K562 (cell line): ENCODE data around the gene GIMAP1. TPM values are rescaled to one million over a fixed set of nuclear protein-coding genes. Genes with fewer than 3 reads are reported as not detected.
"Not testable (repeated sequence)": the region's sequence is repeated elsewhere in the genome, so short reads cannot be mapped to it uniquely, and the experiment has no call there.

Source experiments
- ATAC-seq: fragments of 200-7000 bp; cut with Tn5 transposase; 3 replicates; pipeline ENCODE4 v1.9.1; 2020; ENCODE audit warnings: moderate library complexity
- BruUV-seq: library from RNA; stranded (reverse); fragments of 400-500 nt; replicated peaks from 2 replicates; lab custom pipeline; 2021; lab: Mats Ljungman, UMichigan
- CTCF ChIA-PET: fragments of 300-600 bp; formaldehyde crosslinking; extraction: SDS; loops from one replicate; lab custom pipeline; 2021; ENCODE audit warnings: low intra/inter-chr PET ratio; lab: Yijun Ruan, JAX
- POLR2A ChIA-PET: fragments of 300-600, 350-650 bp; sonication (Branson Sonifier 250); formaldehyde crosslinking; extraction: SDS; loops from one replicate; lab custom pipeline; 2021; ENCODE audit warnings: antibody characterized with exemption, inconsistent platforms; lab: Yijun Ruan, JAX
- DNase-seq, 4 experiments: peaks; one replicate each; pipeline versions ENCODE4 v3.0.0 to v3.0.0-alpha.2; 2011 to 2018; ENCODE audit warnings: low spot score in 3 of 4, mixed read lengths in 3 of 4; ENCODE audit errors: extremely low read depth in 1 of 4
- FAIRE-seq: peaks from 2 replicates; lab custom pipeline; 2011; peaks lifted over from hg19 to GRCh38; lab: Jason Lieb, UNC
- H2AFZ ChIP-seq: 2 replicates; pipeline ENCODE4 v1.6.0; 2011; ENCODE audit warnings: low read depth, low read length, control low read depth, inconsistent platforms
- H3K27ac ChIP-seq: fragments of 200-600 bp; 3 replicates; pipeline ENCODE4 v1.8.0; 2011; ENCODE audit warnings: low read depth, mild to moderate bottlenecking, control low read depth, inconsistent platforms, low read length, moderate library complexity, mixed read lengths; ENCODE audit errors: extremely low read depth
- H3K27me3 ChIP-seq, 2 experiments: fragments of 300-600 bp in 1 of 2; 2 replicates in 1 of 2; 3 replicates in 1 of 2; pipeline versions ENCODE4 v1.6.0 to v1.8.0; 2011; ENCODE audit warnings: inconsistent platforms in 2 of 2, low read length in 2 of 2, mild to moderate bottlenecking in 1 of 2, mixed read lengths in 1 of 2, moderate library complexity in 1 of 2; ENCODE audit not compliant: control insufficient read depth in 2 of 2, insufficient read depth in 2 of 2
- H3K36me3 ChIP-seq: fragments of 300-600 bp; 3 replicates; pipeline ENCODE4 v1.8.0; 2011; ENCODE audit warnings: mild to moderate bottlenecking, low read length, inconsistent platforms; ENCODE audit not compliant: control insufficient read depth, insufficient read depth
- H3K4me1 ChIP-seq, 2 experiments: fragments of 200-600 bp in 1 of 2; replicated peaks in 1 of 2; 2 replicates in 1 of 2; 3 replicates in 1 of 2; pipeline versions ENCODE4 v1.5.1 to v1.8.0; 2011; ENCODE audit warnings: inconsistent platforms in 2 of 2, low read length in 2 of 2, mild to moderate bottlenecking in 1 of 2, mixed read lengths in 1 of 2, moderate library complexity in 1 of 2; ENCODE audit not compliant: control insufficient read depth in 2 of 2, insufficient read depth in 2 of 2
- H3K4me2 ChIP-seq: 2 replicates; pipeline ENCODE4 v1.6.1; 2011; ENCODE audit warnings: low read length, control low read depth, inconsistent platforms, mixed read lengths; ENCODE audit not compliant: insufficient read depth
- H3K4me3 ChIP-seq: fragments of 200-600 bp; sonication (generic), shearing (Covaris generic); 2 replicates; pipeline ENCODE4 v1.5.1; 2016; ENCODE audit warnings: control low read depth, inconsistent platforms
- H3K79me2 ChIP-seq: fragments of 200-600 bp; 3 replicates; pipeline ENCODE4 v1.8.0; 2011; ENCODE audit warnings: low read length, inconsistent platforms; ENCODE audit not compliant: control insufficient read depth, insufficient read depth
- H3K9ac ChIP-seq, 2 experiments: 2 replicates each; pipeline versions ENCODE4 v1.6.0 to v1.6.1; 2011; ENCODE audit warnings: low read depth in 2 of 2, low read length in 2 of 2, control low read depth in 1 of 2, inconsistent platforms in 1 of 2, mild to moderate bottlenecking in 1 of 2, mixed read lengths in 1 of 2; ENCODE audit not compliant: insufficient read depth in 1 of 2
- H3K9me1 ChIP-seq: one replicate; pipeline ENCODE4 v1.6.0; 2011; ENCODE audit warnings: inconsistent platforms, mild to moderate bottlenecking, low read length, moderate library complexity; ENCODE audit not compliant: control insufficient read depth, insufficient read depth
- H3K9me3 ChIP-seq: replicated peaks from 2 replicates; pipeline ENCODE4 v1.5.1; 2011; ENCODE audit warnings: low read depth, low read length, inconsistent platforms; ENCODE audit not compliant: control insufficient read depth, insufficient read depth
- H4K20me1 ChIP-seq: replicated peaks from 2 replicates; pipeline ENCODE4 v1.6.1; 2011; ENCODE audit warnings: low read length, inconsistent platforms, mixed read lengths; ENCODE audit not compliant: control insufficient read depth, insufficient read depth
- CEBPB ChIP-seq: fragments of 450-650 bp; IDR thresholded peaks from 2 replicates; pipeline ENCODE4 v1.6.1; 2016; ENCODE audit warnings: missing genetic modification characterization, missing compliant biosample characterization
- CEBPG ChIP-seq, 3 experiments: fragments of 200-800 bp in 1 of 3; sonication (Bioruptor generic) in 1 of 3; sonication (generic) in 1 of 3; formaldehyde crosslinking in 1 of 3; IDR thresholded peaks in 2 of 3; conservative IDR thresholded peaks in 1 of 3; 2 replicates each; pipeline versions ENCODE4 v1.6.1 to v1.8.0; 2016 to 2022; ENCODE audit warnings: missing compliant biosample characterization in 2 of 3, missing genetic modification characterization in 2 of 3, mild to moderate bottlenecking in 1 of 3, missing genetic modification reagents in 1 of 3
- ZNF146 ChIP-seq: IDR thresholded peaks from one replicate; pipeline ENCODE4 v1.6.1; 2018; ENCODE audit warnings: missing compliant biosample characterization; ENCODE audit not compliant: unreplicated experiment
- WGBS: fragments of 100-300 bp; shearing (Covaris generic); methylation state at CpG from one replicate; pipeline ENCODE4 v1.1.6; 2016; ENCODE audit warnings: low coverage, mixed read lengths; ENCODE audit not compliant: insufficient coverage; ENCODE audit errors: missing lambda C conversion rate; 5-methylcytosine and 5-hydroxymethylcytosine counted together
- in situ Hi-C: fragments of 300-500 bp; cut with MboI; formaldehyde crosslinking; loops from 4 replicates; pipeline ENCODE4 v1.15.0; 2018; ENCODE audit warnings: inconsistent platforms, mixed read lengths
- intact Hi-C: fragments of 100-400 bp; cut with micrococcal nuclease; formaldehyde crosslinking; loops from 2 replicates; pipeline ENCODE4 v1.14.2; 2022
- polyA plus RNA-seq, 8 experiments: library from polyadenylated mRNA; depleted of rRNA in 4 of 8; stranded (reverse) in 5 of 8; unstranded in 3 of 8; fragments of >200 nt; fragmentation: Nextera tagmentation in 2 of 8; fragmentation: Illumina TruSeq in 1 of 8; extraction: Ambion mirVana in 2 of 8; extraction: Trizol in 1 of 8; gene quantifications; 2 replicates each; pipeline versions ENCODE4 v1.2.1 to v1.2.3, GENCODE V29; 2011 to 2014; ENCODE audit warnings: inconsistent platforms in 1 of 8, missing spikeins in 1 of 8
- total RNA-seq, 7 experiments: library from RNA; depleted of rRNA in 6 of 7; stranded (reverse); fragments of >200 nt in 6 of 7; fragmentation: Illumina TruSeq in 2 of 7; extraction: Trizol in 2 of 7; gene quantifications; 2 replicates each; pipeline versions ENCODE4 v1.2.1 to v1.2.3, GENCODE V29; 2011 to 2021; ENCODE audit warnings: low replicate concordance in 1 of 7
- TF ChIP-seq, protein P1 (sequence below), 2 experiments: fragments of 450-650 bp in 1 of 2; sonication (generic) in 1 of 2; formaldehyde crosslinking in 1 of 2; IDR thresholded peaks in 1 of 2; conservative IDR thresholded peaks in 1 of 2; 2 replicates each; pipeline versions ENCODE4 v1.6.1 to v1.8.1; 2016 to 2023; ENCODE audit warnings: mild to moderate bottlenecking in 2 of 2, moderate library complexity in 2 of 2, inconsistent platforms in 1 of 2, missing genetic modification reagents in 1 of 2

The GIMAP1 gene
- total and polyA plus RNA-seq, 9 of the 15 experiments (the other 6 are each of a cell fraction or from before 2014, with no cell fraction given), result 0.04 to 0.13 TPM; not detected in 7

DNA sequence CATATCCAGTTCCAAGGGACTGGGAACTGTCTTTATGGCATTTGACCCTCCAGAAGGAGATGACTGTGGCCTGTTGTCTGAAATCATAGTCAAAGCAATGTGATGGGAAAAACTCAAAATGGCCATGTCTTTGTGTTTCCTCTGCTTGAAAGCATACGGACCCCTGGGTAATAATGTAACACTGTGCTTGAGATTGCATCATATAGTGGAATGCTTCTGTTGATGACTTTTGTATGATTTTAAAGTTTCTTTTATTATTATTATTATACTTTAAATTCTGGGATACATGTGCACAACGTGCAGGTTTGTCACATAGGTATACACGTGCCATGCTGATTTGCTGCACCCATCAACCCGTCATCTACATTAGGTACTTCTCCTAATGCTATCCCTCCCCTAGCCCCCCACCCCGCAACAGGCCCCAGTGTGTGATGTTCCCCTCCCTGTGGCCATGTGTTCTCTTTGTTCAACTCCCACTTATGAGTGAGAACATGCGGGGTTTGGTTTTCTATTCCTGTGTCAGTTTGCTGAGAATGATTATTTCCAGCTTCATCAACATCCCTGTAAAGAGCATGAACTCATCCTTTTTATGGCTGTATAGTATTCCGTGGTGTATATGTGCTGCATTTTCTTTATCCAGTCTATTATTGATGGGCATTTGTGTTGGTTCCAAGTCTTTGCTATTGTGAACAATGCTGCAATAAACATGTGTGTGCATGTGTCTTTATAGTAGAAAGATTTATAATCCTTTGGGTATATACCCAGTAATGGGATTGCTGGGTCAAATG lies 44.4 kb upstream of the GIMAP1 start:
- WGBS, result under 1% methylated on average over 7 of the region's 7 CpGs
- BruUV-seq; ATAC-seq; H3K9ac ChIP-seq; in situ Hi-C loops; H2AFZ ChIP-seq; H3K4me3 ChIP-seq; H3K9me3 ChIP-seq; H4K20me1 ChIP-seq; H3K9me1 ChIP-seq; intact Hi-C loops; H3K27me3 ChIP-seq; H3K4me1 ChIP-seq; FAIRE-seq; DNase-seq; H3K27ac ChIP-seq; H3K79me2 ChIP-seq; H3K36me3 ChIP-seq; CTCF ChIA-PET; H3K4me2 ChIP-seq; POLR2A ChIA-PET; TF ChIP-seq CEBPG (CRISPR knock-in tag; IDR thresholded peaks at IDR 0.05): not testable (repeated sequence)
- TF ChIP-seq ZNF146, result peak; percentile 73
- TF ChIP-seq, protein P1, sequence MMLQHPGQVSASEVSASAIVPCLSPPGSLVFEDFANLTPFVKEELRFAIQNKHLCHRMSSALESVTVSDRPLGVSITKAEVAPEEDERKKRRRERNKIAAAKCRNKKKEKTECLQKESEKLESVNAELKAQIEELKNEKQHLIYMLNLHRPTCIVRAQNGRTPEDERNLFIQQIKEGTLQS (IDR thresholded peaks at IDR 0.05), result peak; percentile 31; the same call in 1 of the 2 replicates
- TF ChIP-seq, protein P1 (CRISPR knock-in tag; conservative IDR thresholded peaks at IDR 0.05), result not testable (repeated sequence)
- peak; percentile 36; the same call in 1 of the 2 replicates for TF ChIP-seq CEBPB (tag)
- peak; percentile 56 to 68 for TF ChIP-seq CEBPG (tag; conservative IDR thresholded peaks at IDR 0.05 in 1 of 2, IDR thresholded peaks at IDR 0.05 in 1 of 2)
